ENCODE data around the gene PPP2R3A.
A peak's percentile ranks its signal among the peaks of the same experiment; 100 is the strongest.

PPP2R3A gene

DNA sequence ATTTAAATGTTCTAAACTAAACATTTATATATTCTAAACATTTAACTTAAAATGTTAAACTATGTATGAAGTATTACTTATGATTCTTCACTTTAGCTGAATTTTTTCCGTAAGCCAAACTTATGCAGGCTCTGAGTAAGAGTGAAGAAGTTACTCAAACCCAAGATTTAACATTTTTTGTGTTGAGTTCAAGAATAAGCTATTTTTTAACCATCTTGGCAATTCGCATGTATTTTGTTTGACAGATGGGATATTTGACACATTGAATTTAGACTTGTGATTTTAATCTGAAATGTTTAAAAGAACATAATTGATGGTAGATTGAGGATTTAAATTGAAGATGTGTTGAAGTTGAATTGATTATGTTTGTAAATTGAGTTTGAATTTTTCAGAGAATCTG, 14.6 kb upstream of the PPP2R3A start:
- no peak overlapping the region for H3K4me3 ChIP-seq
- no peak for DNase-seq (ENCODE audit: low spot score)
- TF ChIP-seq, protein P1, sequence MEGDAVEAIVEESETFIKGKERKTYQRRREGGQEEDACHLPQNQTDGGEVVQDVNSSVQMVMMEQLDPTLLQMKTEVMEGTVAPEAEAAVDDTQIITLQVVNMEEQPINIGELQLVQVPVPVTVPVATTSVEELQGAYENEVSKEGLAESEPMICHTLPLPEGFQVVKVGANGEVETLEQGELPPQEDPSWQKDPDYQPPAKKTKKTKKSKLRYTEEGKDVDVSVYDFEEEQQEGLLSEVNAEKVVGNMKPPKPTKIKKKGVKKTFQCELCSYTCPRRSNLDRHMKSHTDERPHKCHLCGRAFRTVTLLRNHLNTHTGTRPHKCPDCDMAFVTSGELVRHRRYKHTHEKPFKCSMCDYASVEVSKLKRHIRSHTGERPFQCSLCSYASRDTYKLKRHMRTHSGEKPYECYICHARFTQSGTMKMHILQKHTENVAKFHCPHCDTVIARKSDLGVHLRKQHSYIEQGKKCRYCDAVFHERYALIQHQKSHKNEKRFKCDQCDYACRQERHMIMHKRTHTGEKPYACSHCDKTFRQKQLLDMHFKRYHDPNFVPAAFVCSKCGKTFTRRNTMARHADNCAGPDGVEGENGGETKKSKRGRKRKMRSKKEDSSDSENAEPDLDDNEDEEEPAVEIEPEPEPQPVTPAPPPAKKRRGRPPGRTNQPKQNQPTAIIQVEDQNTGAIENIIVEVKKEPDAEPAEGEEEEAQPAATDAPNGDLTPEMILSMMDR (IDR thresholded peaks at IDR 0.05) = no peak
- H3K27ac ChIP-seq = no peak overlapping the region

GRCh38 chr3:135964160-135964955, 1.2 kb upstream of the PPP2R3A start:
- no peak overlapping the region for H3K4me3 ChIP-seq
- no peak for DNase-seq (ENCODE audit: low spot score)
- peak overlapping the region in 1 of 2 donors; percentile 99 for H3K27ac ChIP-seq
- TF ChIP-seq, protein P1 (IDR thresholded peaks at IDR 0.05) = no peak

DNA sequence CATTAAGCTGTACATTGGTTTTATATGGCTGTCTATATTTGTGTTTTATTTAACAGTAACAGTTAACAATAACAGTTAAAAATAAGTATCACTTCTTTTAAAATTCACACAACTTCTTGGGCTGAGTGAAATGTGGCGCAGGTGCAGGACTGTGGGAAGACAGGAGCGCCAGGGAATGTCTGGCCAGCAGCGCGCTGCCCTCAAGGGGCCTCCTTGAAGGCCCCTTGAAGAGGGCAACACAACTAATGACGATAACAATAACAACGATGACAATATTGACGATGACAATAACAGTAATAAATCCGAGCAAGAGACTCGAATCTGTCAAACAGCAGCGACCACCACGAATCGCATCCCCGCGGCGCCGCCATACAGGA, 411 bp upstream of the PPP2R3A start:
- no peak for DNase-seq (ENCODE audit: low spot score)
- Histone ChIP-seq H3K27ac (peak overlapping the region; percentile 98 to 99), H3K4me3 (peak overlapping the region; percentile 99)
- TF ChIP-seq, protein P1 (IDR thresholded peaks at IDR 0.05) = no peak

- TF ChIP-seq, protein P1 (IDR thresholded peaks at IDR 0.05) = no peak
- peak overlapping the region; percentile 99 for H3K4me3 ChIP-seq
- no peak for DNase-seq (ENCODE audit: low spot score)
- peak overlapping the region; percentile 98 to 99 for H3K27ac ChIP-seq
These were observed 888 bp downstream of the PPP2R3A start for GRCh38 chr3:135966271-135966961.

GRCh38 chr3:135966962-135967274, 1.4 kb downstream of the PPP2R3A start:
- TF ChIP-seq, protein P1 (IDR thresholded peaks at IDR 0.05) = no peak
- no peak for DNase-seq (ENCODE audit: low spot score)
- H3K27ac ChIP-seq = peak overlapping the region; percentile 98 to 99
- peak overlapping the region; percentile 99 for H3K4me3 ChIP-seq

- Histone ChIP-seq H3K4me3 (peak overlapping the region; percentile 6), H3K27ac (no peak overlapping the region)
- TF ChIP-seq, protein P1 (IDR thresholded peaks at IDR 0.05) = no peak
- no peak for DNase-seq (ENCODE audit: low spot score)
These were observed 2.3 kb downstream of the PPP2R3A start for GRCh38 chr3:135967867-135968266.
